Measurements from ENCODE around the gene LONP2. TPM values are rescaled to one million over a fixed set of nuclear protein-coding genes. Genes with fewer than 3 reads are reported as not detected.

The LONP2 gene
- total and polyA plus RNA-seq, 2 of the 13 experiments (the other 11 are each of a cell fraction or from before 2014, with no cell fraction given) = 39.2 to 63.3 TPM

DNA sequence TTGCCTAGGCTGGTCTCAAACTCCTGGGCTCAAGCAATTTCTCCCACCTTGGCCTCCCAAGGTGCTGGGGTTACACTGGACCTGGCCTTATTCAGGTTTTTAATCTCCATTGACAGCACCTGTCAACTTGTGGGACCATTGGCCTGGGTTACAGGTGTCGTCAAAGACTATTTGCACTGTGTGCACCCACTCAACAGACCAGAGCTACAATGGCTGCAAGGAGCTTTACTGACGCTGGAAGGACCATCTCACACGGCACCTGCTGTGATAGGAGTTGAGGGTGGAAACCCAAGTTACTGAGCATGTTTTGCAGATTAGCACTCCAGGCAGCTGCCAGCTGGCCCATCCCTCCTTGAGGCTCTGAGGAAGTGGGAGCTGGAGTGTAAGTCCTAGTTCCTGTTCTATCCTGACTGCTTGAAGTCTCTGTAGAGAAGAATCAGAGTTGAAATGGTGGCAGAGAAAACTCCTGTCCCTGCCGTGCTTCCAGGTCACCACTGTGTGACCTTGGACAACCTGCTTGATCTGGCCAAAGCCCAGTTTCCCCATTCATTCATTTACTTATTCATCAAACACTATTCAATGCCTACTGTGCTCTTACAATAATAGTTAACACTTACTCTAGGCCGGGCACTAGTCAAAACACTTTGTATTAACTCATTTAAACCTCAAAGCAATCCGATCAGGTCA lies 42.4 kb upstream of the LONP2 start:
- DNase-seq (ENCODE audit: low spot score) = no peak
- Histone ChIP-seq H3K79me2 (ENCODE audit: insufficient read depth, low read length) (no peaks in the 10 kb centered on the region), H3K27ac (ENCODE audit: extremely low read length, insufficient read depth, low read length) (peak overlapping the region; percentile 7), H3K4me2 (ENCODE audit: low read depth, low read length) (peak overlapping the region; percentile 1; the same call in 1 of the 2 replicates), H3K27me3 (ENCODE audit: control insufficient read depth in 1 of 2, insufficient read depth in 2 of 2, low read length in 2 of 2) (no peaks in the 10 kb centered on the region), H3K36me3 (replicated peaks in 1 of 2; ENCODE audit: control insufficient read depth in 1 of 2, insufficient read depth in 2 of 2, low read length in 2 of 2) (no peaks in the 10 kb centered on the region), H3K9me3 (ENCODE audit: low read length) (no peaks in the 10 kb centered on the region), H4K20me1 (ENCODE audit: insufficient read depth, low read length) (no peaks in the 10 kb centered on the region), H3K4me1 (ENCODE audit: insufficient read depth, low read length) (peaks cover 60% of the 10 kb centered on the region), H2AFZ (ENCODE audit: low read length) (no peak overlapping the region), H3K9ac (ENCODE audit: insufficient read depth, low read depth, low read length) (peak overlapping the region; percentile 3; the same call in 1 of the 2 replicates), H3K4me3 (replicated peaks in 1 of 3; ENCODE audit: insufficient read depth in 1 of 3, low read depth in 2 of 3, low read length in 3 of 3) (no peak overlapping the region)
- 73% methylated on average over 6 of the region's 6 CpGs for WGBS (ENCODE audit: low lambda C conversion rate)
- in situ Hi-C loops (cut with HindIII; ENCODE audit: extremely low pct_ligation_motif_present, low pct_unique_long_range_greater_than_20kb) = no loop called here
- no TSS peak for BruUV-seq (replicated peaks)
- intact Hi-C loops (cut with micrococcal nuclease; ENCODE audit: unreplicated experiment) = no loop called here
- no peak for ATAC-seq
- peak; percentile 70 for FAIRE-seq
- CTCF ChIA-PET (ENCODE audit: low intra/inter-chr PET ratio, low total read pairs) = no interaction called here
- POLR2A ChIA-PET = interaction anchor here (1.0 to 1.1 kb wide), 2 partner anchors 35 to 42 kb away, joined by 3 to 5 read pairs; partner anchors contain the start of gene LONP2
- TF ChIP-seq MAFG (CRISPR knock-in tag; IDR thresholded peaks at IDR 0.05) = no peak
- TF ChIP-seq, protein P1, sequence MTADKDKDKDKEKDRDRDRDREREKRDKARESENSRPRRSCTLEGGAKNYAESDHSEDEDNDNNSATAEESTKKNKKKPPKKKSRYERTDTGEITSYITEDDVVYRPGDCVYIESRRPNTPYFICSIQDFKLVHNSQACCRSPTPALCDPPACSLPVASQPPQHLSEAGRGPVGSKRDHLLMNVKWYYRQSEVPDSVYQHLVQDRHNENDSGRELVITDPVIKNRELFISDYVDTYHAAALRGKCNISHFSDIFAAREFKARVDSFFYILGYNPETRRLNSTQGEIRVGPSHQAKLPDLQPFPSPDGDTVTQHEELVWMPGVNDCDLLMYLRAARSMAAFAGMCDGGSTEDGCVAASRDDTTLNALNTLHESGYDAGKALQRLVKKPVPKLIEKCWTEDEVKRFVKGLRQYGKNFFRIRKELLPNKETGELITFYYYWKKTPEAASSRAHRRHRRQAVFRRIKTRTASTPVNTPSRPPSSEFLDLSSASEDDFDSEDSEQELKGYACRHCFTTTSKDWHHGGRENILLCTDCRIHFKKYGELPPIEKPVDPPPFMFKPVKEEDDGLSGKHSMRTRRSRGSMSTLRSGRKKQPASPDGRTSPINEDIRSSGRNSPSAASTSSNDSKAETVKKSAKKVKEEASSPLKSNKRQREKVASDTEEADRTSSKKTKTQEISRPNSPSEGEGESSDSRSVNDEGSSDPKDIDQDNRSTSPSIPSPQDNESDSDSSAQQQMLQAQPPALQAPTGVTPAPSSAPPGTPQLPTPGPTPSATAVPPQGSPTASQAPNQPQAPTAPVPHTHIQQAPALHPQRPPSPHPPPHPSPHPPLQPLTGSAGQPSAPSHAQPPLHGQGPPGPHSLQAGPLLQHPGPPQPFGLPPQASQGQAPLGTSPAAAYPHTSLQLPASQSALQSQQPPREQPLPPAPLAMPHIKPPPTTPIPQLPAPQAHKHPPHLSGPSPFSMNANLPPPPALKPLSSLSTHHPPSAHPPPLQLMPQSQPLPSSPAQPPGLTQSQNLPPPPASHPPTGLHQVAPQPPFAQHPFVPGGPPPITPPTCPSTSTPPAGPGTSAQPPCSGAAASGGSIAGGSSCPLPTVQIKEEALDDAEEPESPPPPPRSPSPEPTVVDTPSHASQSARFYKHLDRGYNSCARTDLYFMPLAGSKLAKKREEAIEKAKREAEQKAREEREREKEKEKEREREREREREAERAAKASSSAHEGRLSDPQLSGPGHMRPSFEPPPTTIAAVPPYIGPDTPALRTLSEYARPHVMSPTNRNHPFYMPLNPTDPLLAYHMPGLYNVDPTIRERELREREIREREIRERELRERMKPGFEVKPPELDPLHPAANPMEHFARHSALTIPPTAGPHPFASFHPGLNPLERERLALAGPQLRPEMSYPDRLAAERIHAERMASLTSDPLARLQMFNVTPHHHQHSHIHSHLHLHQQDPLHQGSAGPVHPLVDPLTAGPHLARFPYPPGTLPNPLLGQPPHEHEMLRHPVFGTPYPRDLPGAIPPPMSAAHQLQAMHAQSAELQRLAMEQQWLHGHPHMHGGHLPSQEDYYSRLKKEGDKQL (CRISPR knock-in tag; IDR thresholded peaks at IDR 0.05; ENCODE audit: low read depth) = no peak
- TF ChIP-seq ZBTB8A (CRISPR knock-in tag; IDR thresholded peaks at IDR 0.05; ENCODE audit: borderline replicate concordance, low read depth) = no peak
- no peak for TF ChIP-seq ZNF687 (CRISPR knock-in tag; IDR thresholded peaks at IDR 0.05)
- TF ChIP-seq, protein P2, sequence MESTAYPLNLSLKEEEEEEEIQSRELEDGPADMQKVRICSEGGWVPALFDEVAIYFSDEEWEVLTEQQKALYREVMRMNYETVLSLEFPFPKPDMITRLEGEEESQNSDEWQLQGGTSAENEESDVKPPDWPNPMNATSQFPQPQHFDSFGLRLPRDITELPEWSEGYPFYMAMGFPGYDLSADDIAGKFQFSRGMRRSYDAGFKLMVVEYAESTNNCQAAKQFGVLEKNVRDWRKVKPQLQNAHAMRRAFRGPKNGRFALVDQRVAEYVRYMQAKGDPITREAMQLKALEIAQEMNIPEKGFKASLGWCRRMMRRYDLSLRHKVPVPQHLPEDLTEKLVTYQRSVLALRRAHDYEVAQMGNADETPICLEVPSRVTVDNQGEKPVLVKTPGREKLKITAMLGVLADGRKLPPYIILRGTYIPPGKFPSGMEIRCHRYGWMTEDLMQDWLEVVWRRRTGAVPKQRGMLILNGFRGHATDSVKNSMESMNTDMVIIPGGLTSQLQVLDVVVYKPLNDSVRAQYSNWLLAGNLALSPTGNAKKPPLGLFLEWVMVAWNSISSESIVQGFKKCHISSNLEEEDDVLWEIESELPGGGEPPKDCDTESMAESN (CRISPR knock-in tag; conservative IDR thresholded peaks at IDR 0.05) = no peak
- no peak for TF ChIP-seq SAFB2 (CRISPR knock-in tag; IDR thresholded peaks at IDR 0.05; ENCODE audit: borderline replicate concordance, low read depth)
- TF ChIP-seq DNMT1 (CRISPR knock-in tag; IDR thresholded peaks at IDR 0.05) = no peak
- TF ChIP-seq ZNF230 (CRISPR knock-in tag; IDR thresholded peaks at IDR 0.05) = no peak
- TF ChIP-seq, protein P3, sequence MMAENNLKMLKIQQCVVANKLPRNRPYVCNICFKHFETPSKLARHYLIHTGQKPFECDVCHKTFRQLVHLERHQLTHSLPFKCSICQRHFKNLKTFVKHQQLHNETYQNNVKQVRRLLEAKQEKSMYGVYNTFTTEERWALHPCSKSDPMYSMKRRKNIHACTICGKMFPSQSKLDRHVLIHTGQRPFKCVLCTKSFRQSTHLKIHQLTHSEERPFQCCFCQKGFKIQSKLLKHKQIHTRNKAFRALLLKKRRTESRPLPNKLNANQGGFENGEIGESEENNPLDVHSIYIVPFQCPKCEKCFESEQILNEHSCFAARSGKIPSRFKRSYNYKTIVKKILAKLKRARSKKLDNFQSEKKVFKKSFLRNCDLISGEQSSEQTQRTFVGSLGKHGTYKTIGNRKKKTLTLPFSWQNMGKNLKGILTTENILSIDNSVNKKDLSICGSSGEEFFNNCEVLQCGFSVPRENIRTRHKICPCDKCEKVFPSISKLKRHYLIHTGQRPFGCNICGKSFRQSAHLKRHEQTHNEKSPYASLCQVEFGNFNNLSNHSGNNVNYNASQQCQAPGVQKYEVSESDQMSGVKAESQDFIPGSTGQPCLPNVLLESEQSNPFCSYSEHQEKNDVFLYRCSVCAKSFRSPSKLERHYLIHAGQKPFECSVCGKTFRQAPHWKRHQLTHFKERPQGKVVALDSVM (CRISPR knock-in tag; IDR thresholded peaks at IDR 0.05) = no peak
